ENCODE measurements around the gene ATP2B2.
A peak's percentile ranks its signal among the peaks of the same experiment; 100 is the strongest.

Gene ATP2B2

DNA sequence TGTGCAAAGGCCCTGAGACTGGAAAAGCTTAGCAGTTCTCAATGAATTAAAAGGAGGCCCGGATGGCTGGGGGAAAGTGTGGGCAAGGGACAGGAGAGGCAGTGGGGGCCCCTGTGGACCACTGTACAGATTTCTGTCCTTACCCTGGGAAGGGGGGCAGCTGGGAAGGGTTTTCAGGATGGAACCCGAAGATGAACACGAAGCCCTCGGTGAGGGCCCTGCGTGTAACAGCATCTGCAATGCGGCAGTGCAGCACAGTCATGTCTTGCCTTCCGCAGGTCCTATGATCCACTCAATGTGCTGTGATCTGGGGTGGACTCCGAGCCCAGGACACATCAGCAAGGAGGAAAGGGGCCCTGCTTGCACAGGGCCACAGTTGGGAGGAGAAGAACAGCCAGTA is 7.9 kb upstream of the ATP2B2 start:
- TF ChIP-seq CTCF (IDR thresholded peaks at IDR 0.05; ENCODE audit: insufficient read depth, low read depth, low read length, missing control alignments): no peak
- DNase-seq (ENCODE audit: low read depth): no peak

GRCh38 chr3:10512687-10513086 is 7.3 kb upstream of the ATP2B2 start:
- no peak for DNase-seq (ENCODE audit: low read depth)

More for the DNA sequence above, 7.9 kb upstream of the ATP2B2 start:
- no peak overlapping the region for H3K4me3 ChIP-seq (ENCODE audit: low read length)

DNA sequence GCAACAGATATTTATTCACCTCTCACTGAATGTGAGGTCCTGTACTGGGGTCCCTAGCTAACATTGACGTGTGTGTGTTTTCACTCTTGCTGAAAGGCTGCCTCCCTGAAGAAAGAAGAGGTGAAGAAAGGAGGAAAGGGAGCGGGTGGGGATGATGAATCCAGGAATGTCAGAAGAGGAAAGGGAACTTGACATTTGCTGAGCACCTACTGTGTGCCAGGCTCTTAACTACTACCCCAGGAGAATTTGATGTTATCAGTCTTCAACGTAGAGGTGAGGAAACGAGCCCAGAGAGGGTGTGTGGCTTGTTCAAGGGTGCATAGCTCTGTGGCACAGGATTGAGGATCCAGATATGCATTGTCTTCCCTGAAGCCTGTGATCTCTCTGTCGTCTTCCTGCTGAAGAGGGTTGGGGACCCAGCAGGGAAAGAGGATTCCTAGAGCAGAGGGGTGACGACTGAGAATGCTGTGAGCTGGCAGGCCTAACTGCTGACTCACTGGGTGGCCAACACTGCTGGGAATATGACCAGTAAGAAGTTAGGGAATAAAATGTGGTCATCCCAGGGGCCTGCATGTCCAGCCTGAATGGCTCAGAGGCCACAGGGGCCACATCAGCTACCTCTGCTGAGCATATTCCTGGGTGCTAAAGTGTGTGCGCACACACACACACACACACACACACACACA is 6.6 kb upstream of the ATP2B2 start:
- no peak overlapping the region for H3K4me3 ChIP-seq (ENCODE audit: low read length)
- TF ChIP-seq CTCF (IDR thresholded peaks at IDR 0.05; ENCODE audit: insufficient read depth, low read depth, low read length, missing control alignments): no peak
- peak; percentile 29 for DNase-seq (ENCODE audit: low read depth)

More at GRCh38 chr3:10512687-10513086, 7.3 kb upstream of the ATP2B2 start:
- H3K4me3 ChIP-seq (ENCODE audit: low read length): no peak overlapping the region
- TF ChIP-seq CTCF (IDR thresholded peaks at IDR 0.05; ENCODE audit: insufficient read depth, low read depth, low read length, missing control alignments): no peak

GRCh38 chr3:10510743-10511432 is 5.5 kb upstream of the ATP2B2 start:
- H3K4me3 ChIP-seq (ENCODE audit: low read length): no peak overlapping the region
- TF ChIP-seq CTCF (IDR thresholded peaks at IDR 0.05; ENCODE audit: insufficient read depth, low read depth, low read length, missing control alignments): no peak
- DNase-seq (ENCODE audit: low read depth): no peak

GRCh38 chr3:10510086-10510742 is 4.8 kb upstream of the ATP2B2 start:
- H3K4me3 ChIP-seq (ENCODE audit: low read length): no peak overlapping the region
- DNase-seq (ENCODE audit: low read depth): no peak
- no peak for TF ChIP-seq CTCF (IDR thresholded peaks at IDR 0.05; ENCODE audit: insufficient read depth, low read depth, low read length, missing control alignments)

DNA sequence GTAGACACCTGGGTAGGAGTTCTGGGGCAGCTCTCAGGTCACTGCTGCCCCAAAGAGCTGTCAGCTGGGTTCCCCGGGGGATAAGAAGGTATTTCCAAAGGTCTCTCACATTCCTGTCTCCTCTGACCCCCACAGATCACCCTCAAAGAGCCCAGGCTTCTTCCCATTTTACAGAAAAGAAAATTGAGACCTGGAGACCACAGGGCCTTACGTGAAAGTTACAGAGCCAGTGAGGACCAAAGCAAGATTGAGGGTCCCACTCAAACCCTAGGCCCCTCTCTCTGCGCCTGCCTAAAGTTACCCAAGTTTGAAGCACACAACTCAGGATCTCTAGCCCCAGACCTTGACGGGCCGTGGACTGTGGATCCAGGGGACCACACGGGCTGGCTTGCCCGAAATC is 3.9 kb upstream of the ATP2B2 start:
- H3K4me3 ChIP-seq (ENCODE audit: low read length): no peak overlapping the region
- DNase-seq (ENCODE audit: low read depth): no peak
- no peak for TF ChIP-seq CTCF (IDR thresholded peaks at IDR 0.05; ENCODE audit: insufficient read depth, low read depth, low read length, missing control alignments)

Measured in epithelial cell of esophagus (primary cell).